GM12878 (cell line): ENCODE measurements around the gene LRWD1. TPM values are rescaled to one million over a fixed set of nuclear protein-coding genes. Genes with fewer than 3 reads are reported as not detected.

Source experiments
- ATAC-seq: fragments of 200-7000 bp; cut with Tn5 transposase; 3 replicates; pipeline ENCODE4 v1.9.1; 2020; ENCODE audit warnings: mild to moderate bottlenecking, moderate library complexity
- BruUV-seq: library from RNA; stranded (reverse); fragments of 400-500 nt; replicated peaks from 2 replicates; lab custom pipeline; 2021; lab: Mats Ljungman, UMichigan
- CTCF ChIA-PET: fragments of 300-600 bp; sonication (Branson Sonifier 250); formaldehyde crosslinking; extraction: SDS; loops from one replicate; lab custom pipeline; 2021; ENCODE audit warnings: inconsistent platforms; lab: Yijun Ruan, JAX
- POLR2A ChIA-PET: fragments of 350-600 bp; formaldehyde crosslinking; extraction: SDS; loops from one replicate; lab custom pipeline; 2021; ENCODE audit warnings: inconsistent platforms; lab: Charles Lee
- RAD21 ChIA-PET: fragments of 300-600 bp; sonication (Branson Sonifier 250); formaldehyde crosslinking; loops from one replicate; lab custom pipeline; 2023; ENCODE audit warnings: antibody characterized with exemption; ENCODE audit not compliant: unreplicated experiment; lab: Charles Lee
- SMC1A ChIA-PET: fragments of 300-600 bp; sonication (Branson Sonifier 250); formaldehyde crosslinking; loops from one replicate; lab custom pipeline; 2023; ENCODE audit not compliant: unreplicated experiment, uncharacterized antibody; lab: Charles Lee
- DNase-seq: peaks from one replicate; pipeline ENCODE4 v3.0.0-alpha.2; 2011; ENCODE audit warnings: low read depth, low spot score
- FAIRE-seq: peaks from 3 replicates; lab custom pipeline; 2011; peaks lifted over from hg19 to GRCh38; lab: Jason Lieb, UNC
- H2AFZ ChIP-seq: 2 replicates; pipeline ENCODE4 v1.6.0; 2011; ENCODE audit warnings: low read depth, low read length, control low read depth; ENCODE audit not compliant: control insufficient read depth
- H3K27ac ChIP-seq: 2 replicates; pipeline ENCODE4 v1.5.1; 2011; ENCODE audit warnings: control low read depth; ENCODE audit not compliant: control insufficient read depth, insufficient read depth
- H3K27me3 ChIP-seq, 2 experiments: replicated peaks in 1 of 2; 2 replicates each; pipeline versions ENCODE4 v1.6.0 to v1.6.1; 2011; ENCODE audit warnings: low read length in 1 of 2; ENCODE audit not compliant: control insufficient read depth in 2 of 2, insufficient read depth in 2 of 2
- H3K36me3 ChIP-seq, 2 experiments: 2 replicates each; pipeline ENCODE4 v1.5.1; 2011; ENCODE audit warnings: low read length in 1 of 2; ENCODE audit not compliant: control insufficient read depth in 2 of 2, insufficient read depth in 2 of 2
- H3K4me1 ChIP-seq: 2 replicates; pipeline ENCODE4 v1.6.1; 2011; ENCODE audit warnings: mild to moderate bottlenecking, low read length, moderate library complexity, mixed read lengths; ENCODE audit not compliant: control insufficient read depth, insufficient read depth
- H3K4me2 ChIP-seq: 2 replicates; pipeline ENCODE4 v1.6.0; 2011; ENCODE audit warnings: control low read depth; ENCODE audit not compliant: control insufficient read depth, insufficient read depth
- H3K4me3 ChIP-seq: fragments of 200-600 bp; sonication (generic); 2 replicates; pipeline ENCODE4 v1.5.1; 2016
- H3K79me2 ChIP-seq: 2 replicates; pipeline ENCODE4 v1.6.0; 2011; ENCODE audit warnings: low read length; ENCODE audit not compliant: control insufficient read depth, insufficient read depth
- H3K9ac ChIP-seq: 2 replicates; pipeline ENCODE4 v1.8.0; 2011; ENCODE audit warnings: low read length, control low read depth, mixed read lengths; ENCODE audit not compliant: control insufficient read depth, insufficient read depth
- H3K9me3 ChIP-seq: replicated peaks from 3 replicates; pipeline ENCODE4 v1.5.1; 2011; ENCODE audit warnings: mild to moderate bottlenecking, low read length; ENCODE audit not compliant: control insufficient read depth, insufficient read depth
- H4K20me1 ChIP-seq: 2 replicates; pipeline ENCODE4 v1.6.0; 2011; ENCODE audit not compliant: control insufficient read depth, insufficient read depth
- BCL11A ChIP-seq: IDR thresholded peaks from 2 replicates; pipeline ENCODE4 v1.6.1; 2011; ENCODE audit warnings: low read depth, low read length
- EZH2 ChIP-seq: IDR thresholded peaks from 2 replicates; pipeline ENCODE4 v1.6.1; 2012; ENCODE audit warnings: low read depth, mild to moderate bottlenecking, control low read depth, inconsistent platforms, low read length, borderline replicate concordance; ENCODE audit not compliant: control insufficient read depth
- IRF5 ChIP-seq: fragments of 450-650 bp; IDR thresholded peaks from 2 replicates; pipeline ENCODE4 v1.6.1; 2017; ENCODE audit warnings: borderline replicate concordance
- KDM1A ChIP-seq: fragments of 200-600 bp; sonication (generic); IDR thresholded peaks from 2 replicates; pipeline ENCODE4 v1.6.1; 2016; ENCODE audit warnings: borderline replicate concordance
- MEF2B ChIP-seq: fragments of 450-650 bp; IDR thresholded peaks from 2 replicates; pipeline ENCODE4 v1.6.1; 2018; ENCODE audit warnings: mild to moderate bottlenecking, moderate library complexity; ENCODE audit not compliant: partially characterized antibody, poor library complexity, severe bottlenecking
- MTA2 ChIP-seq: fragments of 450-650 bp; IDR thresholded peaks from 2 replicates; pipeline ENCODE4 v1.6.1; 2016; ENCODE audit warnings: low read depth, mild to moderate bottlenecking, moderate library complexity
- MXI1 ChIP-seq: fragments of 150-350 bp; IDR thresholded peaks from 2 replicates; pipeline ENCODE4 v1.6.1; 2011; ENCODE audit warnings: low read depth, mild to moderate bottlenecking, inconsistent platforms, low read length, improper control_type of control experiment
- NRF1 ChIP-seq: conservative IDR thresholded peaks from 2 replicates; pipeline ENCODE4 v1.6.1; 2011; ENCODE audit warnings: mild to moderate bottlenecking, low read depth, low read length, improper control_type of control experiment
- PAX5 ChIP-seq: IDR thresholded peaks from 2 replicates; pipeline ENCODE4 v1.6.1; 2011; ENCODE audit warnings: low read depth, low read length, borderline replicate concordance
- SMC3 ChIP-seq: IDR thresholded peaks from 2 replicates; pipeline ENCODE4 v1.6.1; 2011; ENCODE audit warnings: low read length, improper control_type of control experiment, borderline replicate concordance
- STAT1 ChIP-seq: fragments of 450-650 bp; conservative IDR thresholded peaks from 2 replicates; pipeline ENCODE4 v1.6.1; 2014; ENCODE audit warnings: antibody characterized with exemption, mild to moderate bottlenecking
- TCF12 ChIP-seq: IDR thresholded peaks from 2 replicates; pipeline ENCODE4 v1.6.1; 2011; ENCODE audit warnings: low read depth, mild to moderate bottlenecking, low read length
- USF1 ChIP-seq: IDR thresholded peaks from 2 replicates; pipeline ENCODE4 v1.6.1; 2011; ENCODE audit warnings: borderline replicate concordance, low read depth, mild to moderate bottlenecking, moderate library complexity, mixed read lengths, low read length; ENCODE audit not compliant: insufficient read depth; ENCODE audit errors: extremely low read length
- ZNF622 ChIP-seq: fragments of 450-650 bp; IDR thresholded peaks from 2 replicates; pipeline ENCODE4 v1.6.1; 2017; ENCODE audit warnings: mild to moderate bottlenecking, inconsistent platforms
- WGBS: methylation state at CpG from one replicate; pipeline ENCODE4 v1.1.6; 2016; ENCODE audit warnings: low lambda C conversion rate; ENCODE audit not compliant: insufficient replicate concordance, insufficient coverage; ENCODE audit errors: missing lambda C conversion rate; 5-methylcytosine and 5-hydroxymethylcytosine counted together
- in situ Hi-C: fragments of 300-500 bp; cut with MboI; formaldehyde crosslinking; loops from 9 replicates; pipeline ENCODE4 v1.14.3; 2018; ENCODE audit warnings: mixed read lengths
- intact Hi-C: fragments of 100-400 bp; cut with micrococcal nuclease; formaldehyde crosslinking; loops from one replicate; pipeline ENCODE4 v1.14.2; 2022; ENCODE audit not compliant: unreplicated experiment
- polyA plus RNA-seq, 11 experiments: library from polyadenylated mRNA; depleted of rRNA in 4 of 11; unstranded in 6 of 11; stranded (reverse) in 5 of 11; fragments of >200 nt; fragmentation: Nextera tagmentation in 4 of 11; fragmentation: Illumina TruSeq in 1 of 11; extraction: Ambion mirVana in 4 of 11; extraction: Trizol in 1 of 11; gene quantifications; 1 replicate in 1 of 11; 2 replicates in 10 of 11; pipeline versions ENCODE4 v1.2.1 to v1.2.3, GENCODE V29; 2011 to 2016; ENCODE audit warnings: inconsistent platforms in 2 of 11, missing spikeins in 2 of 11, low read depth in 1 of 11
- total RNA-seq, 4 experiments: library from RNA; depleted of rRNA in 3 of 4; stranded (reverse); fragments of >200 nt in 3 of 4; fragmentation: Illumina TruSeq in 1 of 4; extraction: Trizol in 1 of 4; gene quantifications; 2 replicates each; pipeline versions ENCODE4 v1.2.1 to v1.2.3, GENCODE V29; 2013 to 2021

Gene LRWD1
- total and polyA plus RNA-seq, 10 of the 15 experiments (the other 5 are each of a cell fraction or from before 2014, with no cell fraction given): 0.40 to 64.4 (median 26.1) TPM

GRCh38 chr7:102460467-102460866 lies 4.3 kb upstream of the LRWD1 start:
- Histone ChIP-seq H4K20me1 (no peaks in the 10 kb centered on the region), H3K79me2 (peaks cover 25% of the 10 kb centered on the region), H3K4me3 (no peak overlapping the region), H3K9ac (no peak overlapping the region), H3K9me3 (no peaks in the 10 kb centered on the region), H2AFZ (no peak overlapping the region), H3K27me3 (no peaks in the 10 kb centered on the region), H3K4me2 (no peak overlapping the region), H3K4me1 (peaks cover 5% of the 10 kb centered on the region; the same call in 1 of the 2 replicates), H3K27ac (no peak overlapping the region), H3K36me3 (peaks cover 11% of the 10 kb centered on the region in 2 experiments)
- WGBS: 60% methylated on average over 8 of the region's 8 CpGs
- intact Hi-C loops (no loop called here), in situ Hi-C loops (no loop called here)
- RAD21 ChIA-PET: no interaction called here
- SMC1A ChIA-PET: no interaction called here
- ATAC-seq: no peak
- CTCF ChIA-PET: interaction anchor here (0.6 to 0.8 kb wide), 2 partner anchors 20 to 56 kb away, joined by 3 read pairs; no protein-coding TSS in a partner anchor
- FAIRE-seq: no peak
- TF ChIP-seq TCF12 (no peak), USF1 (no peak), NRF1 (no peak), KDM1A (no peak), PAX5 (no peak), STAT1 (no peak), IRF5 (no peak), ZNF622 (no peak), BCL11A (no peak), SMC3 (no peak), MXI1 (no peak), EZH2 (no peak), MTA2 (no peak), MEF2B (no peak)
- no TSS peak for BruUV-seq
- POLR2A ChIA-PET: interaction anchor here (0.6 to 0.7 kb wide), 2 partner anchors 12 to 15 kb away, joined by 3 read pairs; no protein-coding TSS in a partner anchor
- DNase-seq: no peak
